GM13976 (cell line): ENCODE results near the gene STK26.

Source experiments
- DNase-seq: peaks from one replicate; pipeline ENCODE4 v3.0.0; 2012; ENCODE audit warnings: low spot score
- CTCF ChIP-seq: IDR thresholded peaks from 2 replicates; pipeline ENCODE4 v1.5.1; 2012; ENCODE audit warnings: borderline replicate concordance, mild to moderate bottlenecking; ENCODE audit not compliant: insufficient read depth; ENCODE audit errors: extremely low read depth, missing control alignments, control extremely low read depth
- in situ Hi-C: fragments of 300-500 bp; cut with MboI; formaldehyde crosslinking; loops from one replicate; pipeline ENCODE4 v1.12.0; 2022; ENCODE audit warnings: low sequenced_read_pairs, mixed read lengths, inconsistent platforms; ENCODE audit not compliant: unreplicated experiment

The STK26 gene

GRCh38 chrX:132017431-132018185, 5.5 kb upstream of the STK26 start:
- no peak for DNase-seq
- no peak for TF ChIP-seq CTCF
- in situ Hi-C loops = no loop called here

- in situ Hi-C loops = loop anchor here (10.0 kb wide), 1 partner anchor 192 kb away; the partner anchor contains the start of gene RAP2C
- DNase-seq = peak; percentile 20
- no peak for TF ChIP-seq CTCF
These were observed 720 bp upstream of the STK26 start for GRCh38 chrX:132022198-132022966.

GRCh38 chrX:132023896-132024386, 839 bp downstream of the STK26 start:
- TF ChIP-seq CTCF = no peak
- DNase-seq = peak; percentile 46

GRCh38 chrX:132025041-132025440, 1.9 kb downstream of the STK26 start:
- in situ Hi-C loops = loop anchor here (10.0 kb wide), 1 partner anchor 190 kb away; the partner anchor contains the start of gene RAP2C
- no peak for TF ChIP-seq CTCF
- DNase-seq = no peak

More at GRCh38 chrX:132023896-132024386, 839 bp downstream of the STK26 start:
- in situ Hi-C loops = loop anchor here (10.0 kb wide), 1 partner anchor 191 kb away; the partner anchor contains the start of gene RAP2C

- in situ Hi-C loops = no loop called here
- DNase-seq = no peak
- no peak for TF ChIP-seq CTCF
These were observed 7.2 kb downstream of the STK26 start for GRCh38 chrX:132030264-132030663.

GRCh38 chrX:132031867-132032266, 8.8 kb downstream of the STK26 start:
- in situ Hi-C loops = no loop called here
- DNase-seq = no peak
- no peak for TF ChIP-seq CTCF
